NCI-H2196 treated with DMSO at 0.1 percent for 48 hours (cell line): ENCODE measurements around the gene HAL.
A peak's percentile ranks its signal among the peaks of the same experiment; 100 is the strongest.

Source experiments
- DNase-seq: peaks from one replicate; lab custom pipeline; 2025; ENCODE audit not compliant: unreplicated experiment; lab: John Stamatoyannopoulos, UW

The HAL gene

GRCh38 chr12:95996034-95996658, at the start of gene HAL:
Gene HAL, minus strand, starts transcription at chr12:95996344. Its CDS starts 434 bp downstream, at chr12:95995910.
- no peak for DNase-seq

DNA sequence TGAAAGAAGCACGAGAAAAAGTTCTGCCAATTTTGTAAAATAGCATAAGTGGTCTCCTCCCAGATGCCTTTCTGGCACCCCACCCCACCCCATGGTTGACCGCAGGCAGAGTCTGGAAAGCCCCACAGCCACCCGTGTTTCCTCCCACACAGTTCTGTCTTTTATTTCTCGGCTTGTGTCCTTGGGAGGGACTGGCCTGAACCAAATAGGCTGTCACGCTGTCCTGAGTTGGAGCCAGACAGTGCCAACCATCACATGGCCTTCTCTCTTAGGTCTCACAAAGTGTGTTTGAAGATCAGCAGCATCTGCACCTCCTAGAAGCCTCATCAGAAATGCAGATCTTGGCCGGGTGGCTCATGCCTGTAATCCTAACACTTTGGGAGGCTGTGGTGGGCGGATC, 49.4 kb upstream of the HAL start:
- no peak for DNase-seq

DNA sequence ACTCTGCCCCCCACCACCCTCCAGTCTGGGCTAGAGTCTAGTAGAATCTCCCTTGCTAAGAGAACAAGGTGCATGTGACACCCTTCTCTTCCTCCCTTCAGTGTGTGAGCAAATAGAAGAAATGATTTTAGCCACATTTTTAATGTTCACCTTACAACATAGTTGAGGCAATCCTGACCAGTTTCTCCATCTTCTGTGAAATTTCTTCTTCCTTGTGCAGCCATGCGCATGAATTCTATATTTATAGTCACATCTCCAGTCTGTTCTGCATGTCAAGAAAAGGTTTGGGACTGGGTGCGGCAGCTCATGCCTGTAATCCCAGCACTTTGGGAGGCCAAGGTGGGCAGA, 48.8 kb upstream of the HAL start:
- DNase-seq = no peak

DNA sequence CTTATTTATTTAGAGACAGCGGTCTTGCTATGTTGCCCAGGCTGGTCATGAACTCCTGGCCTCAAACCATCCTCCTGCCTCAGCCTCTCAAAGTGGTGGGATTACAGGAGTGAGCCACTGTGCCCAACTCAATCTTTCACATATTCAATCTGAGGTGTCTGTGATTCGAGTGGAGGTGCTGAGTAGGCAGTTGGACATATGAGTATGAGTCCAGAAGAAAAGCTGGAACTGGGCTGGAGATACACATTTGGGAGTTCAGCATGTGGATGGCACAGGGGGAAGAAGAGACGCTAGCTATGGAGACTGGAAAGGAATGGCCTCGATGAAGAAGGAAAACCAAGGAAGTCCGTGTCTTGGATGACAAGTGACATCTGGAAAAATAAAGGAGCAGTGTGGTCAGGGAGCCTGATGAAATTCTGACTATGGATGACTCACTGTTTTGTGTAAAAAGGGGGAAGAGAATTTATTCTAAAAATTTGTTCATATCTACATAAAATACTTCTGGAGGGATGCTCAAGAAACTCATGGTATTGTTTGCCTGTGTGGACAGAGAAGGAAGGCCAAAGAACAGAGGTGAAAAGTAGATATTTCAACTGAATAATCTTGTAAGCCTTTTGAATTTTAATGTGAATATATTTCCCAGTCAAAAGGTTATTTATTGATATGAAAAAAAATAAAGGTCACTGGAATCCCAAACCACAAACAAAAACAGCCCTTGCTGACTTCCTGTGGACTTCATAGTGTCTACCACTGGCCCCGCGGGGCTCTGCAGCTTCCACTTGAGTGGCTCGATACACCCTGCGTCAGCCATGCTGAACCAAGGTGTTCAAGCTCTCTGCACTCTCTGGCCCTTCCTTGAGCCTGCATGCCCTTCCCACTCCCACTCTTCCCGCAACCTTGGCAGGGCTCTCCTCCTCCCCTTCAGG, 48.1 kb upstream of the HAL start:
- DNase-seq = no peak

DNA sequence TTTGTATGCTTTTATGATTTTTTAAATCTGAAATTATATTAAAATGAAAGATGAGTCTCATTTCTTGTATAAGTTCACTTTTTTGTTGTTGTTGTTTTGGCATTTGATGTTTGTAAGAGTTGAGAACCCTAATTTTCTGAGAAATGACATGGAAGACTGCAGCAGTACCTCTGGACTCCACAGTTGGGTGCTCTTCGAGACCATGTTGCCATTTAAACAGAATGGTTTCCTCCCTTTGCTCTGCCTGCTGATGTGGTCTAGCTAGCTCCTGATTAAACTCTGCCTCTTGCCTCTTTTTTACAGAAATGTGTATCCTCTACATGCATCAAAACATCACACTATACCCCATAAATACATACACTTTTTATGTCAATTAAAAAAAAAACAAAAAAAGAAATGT, 45.0 kb upstream of the HAL start:
- DNase-seq = no peak

DNA sequence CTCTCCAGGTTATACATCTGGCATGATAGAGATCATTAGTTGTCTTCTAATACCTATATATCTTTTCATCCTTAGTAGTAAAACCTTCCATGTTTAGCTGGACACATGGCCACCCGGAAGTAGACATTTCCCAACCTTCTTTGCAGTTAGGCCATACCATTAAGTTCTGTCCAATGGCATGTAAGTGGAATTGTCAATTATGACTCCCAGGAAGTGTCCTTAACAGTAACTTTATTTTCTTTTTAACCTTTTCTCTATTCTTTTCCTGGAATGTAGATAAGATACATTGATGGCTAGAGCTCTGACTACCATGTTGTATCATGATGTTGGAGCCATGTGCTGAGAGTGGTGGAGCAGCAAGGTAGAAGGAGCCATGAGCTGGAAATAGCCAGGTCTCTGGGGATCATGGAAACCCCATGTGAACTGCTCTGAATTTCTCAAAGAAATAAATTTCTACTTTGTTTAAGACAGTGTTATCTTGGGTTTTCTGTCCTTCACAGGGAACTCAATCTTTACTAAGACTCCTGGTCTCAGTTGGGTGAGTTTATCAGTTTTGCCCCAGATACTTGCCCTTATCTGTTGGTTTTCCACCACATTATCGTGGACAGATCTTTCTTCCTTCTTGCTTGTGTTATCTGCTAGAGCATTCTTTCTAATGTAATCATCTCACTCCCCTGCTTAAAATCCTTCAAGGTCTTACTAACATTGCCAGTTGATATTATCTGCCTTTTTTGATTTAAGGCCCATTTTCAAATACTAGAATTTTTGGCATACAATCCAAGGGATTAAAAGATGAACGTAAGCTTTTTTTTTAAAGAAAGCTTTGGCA, 44.4 kb upstream of the HAL start:
- no peak for DNase-seq

DNA sequence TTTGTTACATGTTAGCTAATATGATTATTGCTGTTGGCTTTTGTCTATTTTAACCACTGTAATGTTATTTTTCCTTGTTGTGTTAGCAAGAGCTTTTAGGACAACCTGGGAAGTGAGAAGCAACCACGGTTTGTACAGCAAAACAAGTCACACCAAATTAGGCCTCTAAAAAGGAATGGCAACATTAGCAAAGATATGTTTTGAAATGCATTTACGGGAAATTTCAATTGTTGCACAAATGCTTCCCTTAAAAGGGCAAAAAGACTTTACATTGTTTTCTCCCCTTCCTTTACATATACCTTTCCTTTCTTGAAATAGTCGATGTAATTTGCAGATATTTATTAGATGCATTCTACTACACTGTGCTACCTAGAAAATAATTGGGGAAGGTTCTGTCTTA, 43.4 kb upstream of the HAL start:
- no peak for DNase-seq

DNA sequence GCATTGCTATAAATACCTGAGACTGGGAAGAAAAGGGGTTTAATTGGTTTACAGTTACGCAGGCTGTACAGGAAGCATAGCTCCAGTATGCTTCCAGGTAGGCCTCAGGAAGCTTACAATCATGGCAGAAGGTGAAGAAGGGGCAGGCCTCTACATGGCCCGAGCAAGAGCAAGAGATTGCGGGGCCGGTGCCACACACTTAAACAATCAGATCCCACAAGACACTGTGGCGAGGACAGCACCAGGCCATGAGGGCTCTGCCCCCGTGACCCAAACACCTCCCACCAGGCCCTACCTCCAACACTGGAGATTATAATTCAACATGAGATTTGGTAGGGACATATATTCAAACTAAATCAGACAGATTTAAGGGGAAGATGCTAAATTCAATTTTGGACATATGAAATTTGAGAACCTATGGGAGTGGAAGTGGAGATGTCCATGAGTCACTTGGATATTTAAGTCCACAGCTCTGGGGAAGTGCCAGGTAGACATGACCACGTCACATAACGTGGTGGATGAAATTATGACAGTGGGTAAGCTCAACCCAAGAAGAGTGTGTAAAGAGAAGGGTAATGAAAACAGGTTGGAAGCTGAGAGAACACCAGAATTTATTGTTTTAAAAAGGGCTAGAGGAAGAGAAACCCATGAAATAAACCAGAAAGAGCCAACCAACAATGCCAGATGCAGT, 40.8 kb upstream of the HAL start:
- DNase-seq = no peak

- peak; percentile 97 for DNase-seq
Measured at GRCh38 chr12:96035283-96036236, 39.4 kb upstream of the HAL start, which contains the start of gene LTA4H. Gene LTA4H, minus strand, starts transcription at chr12:96035587. Its CDS starts 68 bp downstream, at chr12:96035519.

GRCh38 chr12:96034621-96035282, 38.6 kb upstream of the HAL start:
- no peak for DNase-seq

DNA sequence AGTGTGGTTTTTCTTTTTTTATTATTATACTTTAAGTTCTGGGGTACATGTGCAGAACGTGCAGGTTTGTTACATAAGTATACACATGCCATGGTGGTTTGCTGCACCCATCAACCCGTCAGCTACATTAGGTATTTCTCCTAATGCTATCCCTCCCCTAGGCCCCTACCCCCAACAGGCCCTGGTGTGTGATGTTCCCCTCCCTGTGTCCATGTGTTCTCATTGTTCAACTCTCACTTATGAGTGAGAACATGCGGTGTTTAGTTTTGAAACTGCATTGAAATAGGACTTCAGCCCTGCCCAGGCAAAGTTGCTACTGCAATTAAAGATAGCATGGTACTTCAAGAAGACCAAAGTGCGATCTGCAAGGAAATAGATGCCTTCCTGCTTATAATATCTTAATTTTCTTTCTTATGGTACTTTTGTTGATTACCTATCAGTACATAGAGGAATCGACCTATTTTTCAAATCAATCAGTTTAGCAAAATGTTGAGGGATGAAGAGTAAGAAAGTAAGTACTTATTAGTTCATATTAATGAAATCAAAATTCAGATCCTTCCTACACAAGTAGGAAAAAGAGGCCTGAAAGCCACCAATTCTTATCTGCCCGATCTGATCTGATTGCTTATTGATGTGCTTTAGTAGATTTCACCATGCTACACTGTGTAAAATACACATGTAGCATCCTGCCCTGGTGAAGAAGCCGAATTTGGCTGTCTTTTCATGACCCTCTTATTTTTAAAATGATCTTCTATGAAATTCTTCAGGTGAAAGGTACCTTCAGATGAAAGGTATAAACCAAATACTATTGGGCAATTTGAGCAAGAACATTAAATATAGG, 37.6 kb upstream of the HAL start:
- DNase-seq = no peak

DNA sequence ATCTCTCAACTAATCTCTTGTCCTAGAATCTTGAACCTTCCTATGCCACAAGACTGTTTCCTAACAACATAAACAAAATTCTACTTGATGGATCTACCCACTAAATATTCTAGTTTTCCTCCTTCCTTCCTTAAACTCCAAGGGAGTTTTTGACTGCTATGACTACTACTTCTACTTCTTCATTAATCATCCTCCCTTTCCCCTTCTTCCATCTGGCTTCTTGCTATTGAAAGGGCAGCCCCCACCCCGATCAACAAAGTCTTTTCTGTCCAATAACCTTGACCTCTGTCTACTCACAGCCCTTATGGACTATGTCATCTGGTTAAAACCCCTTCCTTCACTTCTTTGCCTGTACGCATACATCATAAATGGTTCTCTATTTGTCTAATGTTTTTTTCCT, 33.7 kb upstream of the HAL start:
- DNase-seq = no peak

DNA sequence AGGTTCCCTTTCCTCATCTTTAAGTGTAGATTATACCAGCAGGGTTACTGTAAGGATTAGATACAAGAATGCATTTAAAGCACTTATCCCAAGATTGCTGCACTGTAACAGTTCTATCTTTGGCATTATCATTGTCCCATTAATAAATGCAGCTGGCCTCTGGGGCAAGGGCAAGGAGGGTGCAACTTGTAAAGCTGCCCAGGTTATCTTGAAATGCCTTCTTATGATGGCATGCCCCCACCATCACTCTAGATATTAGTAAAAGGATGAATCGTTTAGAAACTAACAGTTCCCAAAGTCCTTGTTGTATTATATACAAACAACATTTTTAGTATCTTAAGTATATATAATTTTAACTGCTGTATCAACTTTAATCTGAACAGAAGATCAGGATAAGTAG, 32.4 kb upstream of the HAL start:
- no peak for DNase-seq

DNA sequence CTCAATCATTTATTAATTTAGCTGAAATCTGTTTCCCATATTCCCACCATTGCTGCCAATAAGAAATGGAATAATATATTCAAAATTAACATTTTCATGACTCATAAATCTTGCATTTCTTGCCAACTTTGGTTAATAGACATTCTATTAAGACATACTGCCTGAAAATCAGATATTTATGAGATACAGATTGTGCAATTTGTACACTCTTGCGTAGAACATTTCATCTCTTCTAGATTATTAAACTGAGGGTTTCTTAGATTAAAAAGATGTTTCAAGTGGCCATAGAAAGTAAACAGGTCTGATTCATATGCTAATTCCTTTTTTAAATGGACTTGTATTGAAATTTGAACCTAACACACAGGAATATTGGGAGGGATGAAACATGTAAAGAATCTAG, 30.2 kb upstream of the HAL start:
- DNase-seq = no peak

DNA sequence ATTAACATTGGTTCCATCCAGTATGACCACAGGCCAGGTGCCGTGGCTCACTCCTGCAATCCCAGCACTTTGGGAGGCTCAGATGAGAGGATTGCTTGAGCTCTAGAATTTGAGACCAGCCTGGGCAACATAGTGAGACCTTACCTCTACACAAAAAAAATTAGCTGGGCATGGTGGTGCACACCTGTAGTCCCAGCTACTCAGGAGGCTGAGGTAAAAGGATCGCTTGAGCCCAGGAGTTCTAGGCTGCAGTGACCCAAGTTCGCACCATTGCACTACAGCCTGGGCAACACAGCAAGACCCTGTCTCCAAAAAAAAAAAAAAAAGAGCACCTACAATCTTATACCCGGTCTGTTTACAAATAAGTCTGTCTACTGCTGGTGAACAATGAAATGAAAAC, 29.4 kb upstream of the HAL start:
- no peak for DNase-seq

DNA sequence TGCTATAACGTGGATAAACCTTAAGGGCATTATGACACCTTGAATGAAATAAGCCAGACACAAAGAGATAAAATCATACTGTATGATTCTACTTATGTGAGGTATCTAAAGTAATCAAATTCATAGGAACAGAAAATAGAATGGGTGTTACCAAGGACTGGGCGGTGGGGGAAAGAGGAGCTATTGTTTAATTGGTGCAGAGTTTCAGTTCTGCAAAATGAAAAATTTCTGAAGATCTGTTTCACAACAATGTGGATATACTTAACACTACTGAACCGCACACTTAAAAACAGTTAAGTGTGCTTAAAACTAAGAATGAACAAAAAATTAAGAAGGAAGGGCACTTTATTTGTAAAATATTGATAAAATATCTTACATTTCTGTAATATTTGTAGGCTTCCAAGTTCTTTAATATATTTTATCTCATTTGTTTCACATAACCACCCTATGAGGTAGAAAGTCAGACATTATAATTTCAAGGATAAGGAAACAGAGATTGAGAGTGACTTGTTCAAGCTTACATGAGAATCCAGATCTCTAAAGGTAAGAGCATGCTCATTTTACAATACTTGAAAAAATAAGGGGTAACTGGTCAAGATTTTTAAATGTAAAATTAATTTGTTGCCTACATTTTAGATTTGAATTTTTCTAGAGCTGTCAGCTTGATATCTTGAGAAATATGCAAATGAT, 24.3 kb upstream of the HAL start:
- DNase-seq = no peak

DNA sequence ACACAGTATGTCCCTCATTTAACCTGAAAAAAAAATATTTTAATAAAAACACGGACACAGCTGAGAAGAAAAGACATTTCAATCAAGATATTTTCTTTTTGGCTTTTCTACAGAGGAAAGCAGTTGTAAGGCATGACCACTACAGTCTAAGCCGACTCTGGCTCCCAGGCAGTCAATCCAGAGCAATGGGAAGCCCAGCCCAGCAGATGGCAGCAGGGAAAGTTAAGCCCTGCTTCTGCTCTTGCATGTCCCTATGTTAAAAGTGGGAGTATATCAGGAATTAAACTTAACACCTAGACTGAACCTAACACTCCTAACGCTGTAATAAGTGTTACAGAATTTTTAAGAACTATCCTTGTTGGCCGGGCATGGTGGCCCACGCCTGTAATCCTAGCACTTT, 19.5 kb upstream of the HAL start:
- peak; percentile 3 for DNase-seq
